HUDEP-2 (cell line): ENCODE results near the gene SPINK6.

Experiments
- DNase-seq, 76 experiments: peaks; one replicate each; lab custom pipeline; 2025; ENCODE audit not compliant: unreplicated experiment in 76 of 76; lab: John Stamatoyannopoulos, UW

SPINK6 gene

GRCh38 chr5:148202531-148203203 lies at the start of gene SPINK6:
Gene SPINK6 (plus strand): TSS chr5:148203042. CDS start chr5:148203097, 55 bp downstream.
- DNase-seq = no peak

GRCh38 chr5:148156609-148157008 lies 46.2 kb upstream of the SPINK6 start:
- no peak for DNase-seq

GRCh38 chr5:148162038-148162437 lies 40.8 kb upstream of the SPINK6 start:
- DNase-seq = no peak

GRCh38 chr5:148163345-148163744 lies 39.5 kb upstream of the SPINK6 start:
- no peak for DNase-seq

- no peak for DNase-seq
Measured at GRCh38 chr5:148166550-148167283, 36.1 kb upstream of the SPINK6 start.

GRCh38 chr5:148168246-148168645 lies 34.6 kb upstream of the SPINK6 start, which contains the start of gene SPINK14:
Gene SPINK14 (plus strand): TSS chr5:148168546. CDS start chr5:148169733, 1,187 bp downstream.
- no peak for DNase-seq

GRCh38 chr5:148172377-148172776 lies 30.5 kb upstream of the SPINK6 start:
- no peak for DNase-seq

- DNase-seq = no peak
Measured at GRCh38 chr5:148176480-148176879, 26.4 kb upstream of the SPINK6 start.

GRCh38 chr5:148177207-148177606 lies 25.6 kb upstream of the SPINK6 start:
- no peak for DNase-seq

GRCh38 chr5:148179234-148179824 lies 23.5 kb upstream of the SPINK6 start:
- DNase-seq = peak in 20 of 76 experiments; percentile 1 to 34 (median 17)

- DNase-seq = no peak
Measured at GRCh38 chr5:148186248-148187003, 16.4 kb upstream of the SPINK6 start.

- DNase-seq = no peak
Measured at GRCh38 chr5:148191010-148191409, 11.8 kb upstream of the SPINK6 start.

GRCh38 chr5:148193202-148193601 lies 9.6 kb upstream of the SPINK6 start:
- no peak for DNase-seq

GRCh38 chr5:148201151-148201550 lies 1.7 kb upstream of the SPINK6 start:
- no peak for DNase-seq

GRCh38 chr5:148205044-148205806 lies 2.4 kb downstream of the SPINK6 start:
- no peak for DNase-seq

- DNase-seq = no peak
Measured at GRCh38 chr5:148205865-148206264, 3.0 kb downstream of the SPINK6 start.

GRCh38 chr5:148206620-148207019 lies 3.8 kb downstream of the SPINK6 start:
- no peak for DNase-seq

- no peak for DNase-seq
Measured at GRCh38 chr5:148208226-148208625, 5.4 kb downstream of the SPINK6 start.

GRCh38 chr5:148209151-148209770 lies 6.4 kb downstream of the SPINK6 start:
- DNase-seq = no peak

- no peak for DNase-seq
Measured at GRCh38 chr5:148214665-148215185, 11.9 kb downstream of the SPINK6 start.
